Endothelial cell (in vitro differentiated cells): Measurements from ENCODE around the gene TNFSF12. TPM values are rescaled to one million over a fixed set of nuclear protein-coding genes. Genes with fewer than 3 reads are reported as not detected.
A peak's percentile ranks its signal among the peaks of the same experiment; 100 is the strongest.

Source experiments
- DNase-seq: peaks from one replicate; pipeline ENCODE4 v3.0.0; 2021; ENCODE audit warnings: low spot score
- H3K27ac Mint-ChIP-seq: one replicate; pipeline ENCODE4 v1.8.0; 2021; ENCODE audit warnings: mixed read lengths, inconsistent platforms; ENCODE audit not compliant: unreplicated experiment
- H3K27me3 Mint-ChIP-seq: one replicate; pipeline ENCODE4 v1.8.0; 2021; ENCODE audit warnings: mild to moderate bottlenecking, moderate library complexity, mixed read lengths, inconsistent platforms; ENCODE audit not compliant: unreplicated experiment
- H3K36me3 Mint-ChIP-seq: one replicate; pipeline ENCODE4 v1.8.0; 2021; ENCODE audit warnings: mild to moderate bottlenecking, low read depth, mixed read lengths, inconsistent platforms; ENCODE audit not compliant: unreplicated experiment
- H3K4me1 Mint-ChIP-seq: one replicate; pipeline ENCODE4 v1.8.0; 2021; ENCODE audit warnings: mild to moderate bottlenecking, mixed read lengths, inconsistent platforms; ENCODE audit not compliant: unreplicated experiment
- H3K4me3 Mint-ChIP-seq: one replicate; pipeline ENCODE4 v1.8.0; 2021; ENCODE audit warnings: mild to moderate bottlenecking, mixed read lengths, inconsistent platforms; ENCODE audit not compliant: unreplicated experiment
- H3K9me3 Mint-ChIP-seq: one replicate; pipeline ENCODE4 v1.8.0; 2021; ENCODE audit warnings: mixed read lengths, inconsistent platforms; ENCODE audit not compliant: unreplicated experiment
- total RNA-seq: library from RNA; stranded (reverse); fragmentation: NEBNext Ultra II Directional; extraction: Animal tissue kit (Norgen Biotek cat#: 25700); gene quantifications from one replicate; pipeline ENCODE4 v1.2.1, GENCODE V29; 2021; ENCODE audit not compliant: unreplicated experiment
- TF ChIP-seq, protein P1 (sequence below): fragments of 200-600 bp; sonication (generic); IDR thresholded peaks from one replicate; pipeline ENCODE4 v1.5.0; 2021; ENCODE audit warnings: antibody characterized with exemption; ENCODE audit not compliant: unreplicated experiment

The TNFSF12 gene
- total RNA-seq, 1 donor from 2014 or later = 16.3 TPM

DNA sequence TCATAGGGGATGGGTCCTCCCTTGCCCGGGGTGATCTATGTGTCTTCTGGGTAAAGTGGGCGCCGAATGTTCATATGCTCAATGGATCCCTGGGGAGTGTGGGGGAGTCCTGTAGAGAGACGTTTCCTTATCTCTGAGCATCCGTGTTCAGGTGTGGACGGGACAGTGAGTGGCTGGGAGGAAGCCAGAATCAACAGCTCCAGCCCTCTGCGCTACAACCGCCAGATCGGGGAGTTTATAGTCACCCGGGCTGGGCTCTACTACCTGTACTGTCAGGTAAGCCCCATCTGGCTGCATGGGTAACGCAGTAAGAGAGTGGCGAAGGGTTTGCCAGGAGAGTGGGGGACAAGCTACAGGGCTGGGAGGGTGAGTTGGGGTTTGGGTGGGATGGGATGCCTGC is 7.8 kb downstream of the TNFSF12 start:
- no peak overlapping the region for H3K4me3 Mint-ChIP-seq
- no peaks in the 10 kb centered on the region for H3K36me3 Mint-ChIP-seq
- no peak for DNase-seq
- H3K27ac Mint-ChIP-seq = no peak overlapping the region
- TF ChIP-seq, protein P1, sequence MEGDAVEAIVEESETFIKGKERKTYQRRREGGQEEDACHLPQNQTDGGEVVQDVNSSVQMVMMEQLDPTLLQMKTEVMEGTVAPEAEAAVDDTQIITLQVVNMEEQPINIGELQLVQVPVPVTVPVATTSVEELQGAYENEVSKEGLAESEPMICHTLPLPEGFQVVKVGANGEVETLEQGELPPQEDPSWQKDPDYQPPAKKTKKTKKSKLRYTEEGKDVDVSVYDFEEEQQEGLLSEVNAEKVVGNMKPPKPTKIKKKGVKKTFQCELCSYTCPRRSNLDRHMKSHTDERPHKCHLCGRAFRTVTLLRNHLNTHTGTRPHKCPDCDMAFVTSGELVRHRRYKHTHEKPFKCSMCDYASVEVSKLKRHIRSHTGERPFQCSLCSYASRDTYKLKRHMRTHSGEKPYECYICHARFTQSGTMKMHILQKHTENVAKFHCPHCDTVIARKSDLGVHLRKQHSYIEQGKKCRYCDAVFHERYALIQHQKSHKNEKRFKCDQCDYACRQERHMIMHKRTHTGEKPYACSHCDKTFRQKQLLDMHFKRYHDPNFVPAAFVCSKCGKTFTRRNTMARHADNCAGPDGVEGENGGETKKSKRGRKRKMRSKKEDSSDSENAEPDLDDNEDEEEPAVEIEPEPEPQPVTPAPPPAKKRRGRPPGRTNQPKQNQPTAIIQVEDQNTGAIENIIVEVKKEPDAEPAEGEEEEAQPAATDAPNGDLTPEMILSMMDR = no peak
- no peaks in the 10 kb centered on the region for H3K9me3 Mint-ChIP-seq
- H3K27me3 Mint-ChIP-seq = peaks cover 13% of the 10 kb centered on the region
- peaks cover 38% of the 10 kb centered on the region for H3K4me1 Mint-ChIP-seq

DNA sequence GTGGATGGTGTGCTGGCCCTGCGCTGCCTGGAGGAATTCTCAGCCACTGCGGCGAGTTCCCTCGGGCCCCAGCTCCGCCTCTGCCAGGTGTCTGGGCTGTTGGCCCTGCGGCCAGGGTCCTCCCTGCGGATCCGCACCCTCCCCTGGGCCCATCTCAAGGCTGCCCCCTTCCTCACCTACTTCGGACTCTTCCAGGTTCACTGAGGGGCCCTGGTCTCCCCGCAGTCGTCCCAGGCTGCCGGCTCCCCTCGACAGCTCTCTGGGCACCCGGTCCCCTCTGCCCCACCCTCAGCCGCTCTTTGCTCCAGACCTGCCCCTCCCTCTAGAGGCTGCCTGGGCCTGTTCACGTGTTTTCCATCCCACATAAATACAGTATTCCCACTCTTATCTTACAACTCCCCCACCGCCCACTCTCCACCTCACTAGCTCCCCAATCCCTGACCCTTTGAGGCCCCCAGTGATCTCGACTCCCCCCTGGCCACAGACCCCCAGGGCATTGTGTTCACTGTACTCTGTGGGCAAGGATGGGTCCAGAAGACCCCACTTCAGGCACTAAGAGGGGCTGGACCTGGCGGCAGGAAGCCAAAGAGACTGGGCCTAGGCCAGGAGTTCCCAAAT is 8.4 kb downstream of the TNFSF12 start:
- H3K36me3 Mint-ChIP-seq = no peaks in the 10 kb centered on the region
- TF ChIP-seq, protein P1 = no peak
- no peak overlapping the region for H3K27ac Mint-ChIP-seq
- H3K4me3 Mint-ChIP-seq = peak overlapping the region; percentile 67
- no peak for DNase-seq
- peaks cover 38% of the 10 kb centered on the region for H3K4me1 Mint-ChIP-seq
- no peaks in the 10 kb centered on the region for H3K9me3 Mint-ChIP-seq
- H3K27me3 Mint-ChIP-seq = peaks cover 13% of the 10 kb centered on the region

DNA sequence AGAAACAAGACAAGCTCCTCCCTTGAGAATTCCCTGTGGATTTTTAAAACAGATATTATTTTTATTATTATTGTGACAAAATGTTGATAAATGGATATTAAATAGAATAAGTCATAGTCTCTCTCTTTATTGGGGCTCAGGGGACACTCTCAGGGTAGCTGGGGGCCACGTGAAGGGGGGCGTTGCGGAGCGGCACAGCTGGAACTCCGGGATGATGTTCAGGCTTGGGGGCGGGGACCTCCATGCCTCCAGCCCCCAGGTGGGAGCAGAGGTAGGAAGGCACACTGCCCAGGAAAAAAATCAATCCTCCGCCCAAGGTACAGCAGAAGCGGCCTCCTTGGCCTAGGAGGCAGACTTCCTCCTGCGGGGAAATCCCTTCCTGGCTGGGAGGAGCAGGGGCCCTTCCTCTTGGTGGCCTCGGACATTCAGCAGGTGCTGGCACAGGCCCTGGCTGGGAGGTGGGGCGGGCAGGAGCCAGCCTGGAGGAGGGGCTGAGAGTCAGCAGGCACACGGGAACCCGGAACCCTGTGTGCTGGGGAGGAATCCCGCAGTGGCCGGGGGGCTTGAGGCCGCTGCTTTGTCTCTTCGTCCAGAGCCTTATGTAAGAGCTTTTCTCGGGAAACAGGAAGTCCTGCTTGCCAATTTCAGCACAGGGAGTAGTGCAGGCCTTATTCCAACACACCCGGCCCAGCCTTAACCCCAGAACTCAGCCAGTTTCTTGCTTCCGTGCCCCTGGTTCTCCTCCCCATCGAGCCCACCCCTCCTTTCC is 9.1 kb downstream of the TNFSF12 start:
- peak overlapping the region; percentile 92 for H3K27ac Mint-ChIP-seq
- peaks cover 38% of the 10 kb centered on the region for H3K4me1 Mint-ChIP-seq
- DNase-seq = peak; percentile 66
- peaks cover 11% of the 10 kb centered on the region for H3K27me3 Mint-ChIP-seq
- peaks cover 6% of the 10 kb centered on the region for H3K36me3 Mint-ChIP-seq
- H3K4me3 Mint-ChIP-seq = peak overlapping the region; percentile 69
- no peaks in the 10 kb centered on the region for H3K9me3 Mint-ChIP-seq
- TF ChIP-seq, protein P1 = no peak

DNA sequence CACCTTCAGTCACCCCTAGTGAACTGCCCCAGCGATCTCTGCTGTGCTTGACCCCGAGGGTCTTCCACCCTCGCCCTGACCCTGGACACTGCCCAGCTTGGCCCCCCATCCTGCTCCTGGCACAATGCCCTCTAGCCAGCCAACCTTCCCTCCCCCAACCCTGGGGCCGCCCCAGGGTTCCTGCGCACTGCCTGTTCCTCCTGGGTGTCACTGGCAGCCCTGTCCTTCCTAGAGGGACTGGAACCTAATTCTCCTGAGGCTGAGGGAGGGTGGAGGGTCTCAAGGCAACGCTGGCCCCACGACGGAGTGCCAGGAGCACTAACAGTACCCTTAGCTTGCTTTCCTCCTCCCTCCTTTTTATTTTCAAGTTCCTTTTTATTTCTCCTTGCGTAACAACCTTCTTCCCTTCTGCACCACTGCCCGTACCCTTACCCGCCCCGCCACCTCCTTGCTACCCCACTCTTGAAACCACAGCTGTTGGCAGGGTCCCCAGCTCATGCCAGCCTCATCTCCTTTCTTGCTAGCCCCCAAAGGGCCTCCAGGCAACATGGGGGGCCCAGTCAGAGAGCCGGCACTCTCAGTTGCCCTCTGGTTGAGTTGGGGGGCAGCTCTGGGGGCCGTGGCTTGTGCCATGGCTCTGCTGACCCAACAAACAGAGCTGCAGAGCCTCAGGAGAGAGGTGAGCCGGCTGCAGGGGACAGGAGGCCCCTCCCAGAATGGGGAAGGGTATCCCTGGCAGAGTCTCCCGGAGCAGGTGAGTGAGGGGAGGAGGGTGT is 9.9 kb downstream of the TNFSF12 start, which contains the start of gene TNFSF13:
Gene TNFSF13, plus strand, starts transcription at position 207 of the 776 bp plus-strand sequence. Its CDS starts 290 bp downstream, at position 497.
- Mint-ChIP-seq H3K4me1 (peaks cover 36% of the 10 kb centered on the region), H3K27me3 (peaks cover 11% of the 10 kb centered on the region), H3K9me3 (no peaks in the 10 kb centered on the region), H3K27ac (peak within 1 kb of the TSS; percentile 92), H3K36me3 (peaks cover 6% of the 10 kb centered on the region), H3K4me3 (peak within 1 kb of the TSS; percentile 69)
- TF ChIP-seq, protein P1 = no peak
- DNase-seq = no peak
